Fibroblast of lung (primary cell): Measurements from ENCODE around the gene URB1.

Experiments
- EZH2 ChIP-seq: IDR thresholded peaks from 2 replicates; pipeline ENCODE4 v1.5.1; 2012; ENCODE audit warnings: low read length, control low read depth, mild to moderate bottlenecking; ENCODE audit errors: missing control alignments
- TF ChIP-seq, protein P1 (sequence below), 2 donors: IDR thresholded peaks in 1 of 2; conservative IDR thresholded peaks in 1 of 2; 1 replicate in 1 of 2; 2 replicates in 1 of 2; pipeline ENCODE4 v1.5.1; 2011 to 2012; ENCODE audit warnings: low read length in 2 of 2, control low read depth in 1 of 2, inconsistent platforms in 1 of 2, low read depth in 1 of 2, mild to moderate bottlenecking in 1 of 2

DNA sequence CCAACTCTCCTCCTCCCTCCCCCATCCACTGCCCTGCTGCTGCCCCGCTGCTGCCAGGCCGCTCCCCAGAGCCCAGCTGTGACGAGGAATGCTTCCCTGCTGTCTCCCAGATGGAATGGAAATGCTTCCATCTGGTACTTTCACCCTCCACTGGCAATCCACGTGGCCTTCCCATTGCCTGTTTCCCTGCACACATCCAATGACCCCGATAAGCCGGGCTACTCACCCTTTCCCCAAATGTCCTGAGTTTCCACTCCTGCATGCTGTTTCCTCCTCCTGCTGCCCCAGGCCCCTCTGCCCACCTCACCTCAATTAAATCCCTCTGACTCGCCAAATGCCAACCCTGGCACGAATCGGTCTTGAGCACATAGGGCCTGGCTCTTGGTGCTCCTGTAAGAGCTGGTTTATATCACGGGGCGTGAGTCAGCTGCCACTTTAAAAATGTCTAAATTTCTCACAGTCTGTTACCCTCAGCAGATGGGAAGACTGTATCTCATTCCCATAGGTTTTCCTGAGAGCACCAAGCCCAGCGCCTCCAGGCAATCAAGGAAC, 57.8 kb downstream of the URB1 start:
- no peak for TF ChIP-seq EZH2
- TF ChIP-seq, protein P1, sequence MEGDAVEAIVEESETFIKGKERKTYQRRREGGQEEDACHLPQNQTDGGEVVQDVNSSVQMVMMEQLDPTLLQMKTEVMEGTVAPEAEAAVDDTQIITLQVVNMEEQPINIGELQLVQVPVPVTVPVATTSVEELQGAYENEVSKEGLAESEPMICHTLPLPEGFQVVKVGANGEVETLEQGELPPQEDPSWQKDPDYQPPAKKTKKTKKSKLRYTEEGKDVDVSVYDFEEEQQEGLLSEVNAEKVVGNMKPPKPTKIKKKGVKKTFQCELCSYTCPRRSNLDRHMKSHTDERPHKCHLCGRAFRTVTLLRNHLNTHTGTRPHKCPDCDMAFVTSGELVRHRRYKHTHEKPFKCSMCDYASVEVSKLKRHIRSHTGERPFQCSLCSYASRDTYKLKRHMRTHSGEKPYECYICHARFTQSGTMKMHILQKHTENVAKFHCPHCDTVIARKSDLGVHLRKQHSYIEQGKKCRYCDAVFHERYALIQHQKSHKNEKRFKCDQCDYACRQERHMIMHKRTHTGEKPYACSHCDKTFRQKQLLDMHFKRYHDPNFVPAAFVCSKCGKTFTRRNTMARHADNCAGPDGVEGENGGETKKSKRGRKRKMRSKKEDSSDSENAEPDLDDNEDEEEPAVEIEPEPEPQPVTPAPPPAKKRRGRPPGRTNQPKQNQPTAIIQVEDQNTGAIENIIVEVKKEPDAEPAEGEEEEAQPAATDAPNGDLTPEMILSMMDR (conservative IDR thresholded peaks at IDR 0.05 in 1 of 2, IDR thresholded peaks at IDR 0.05 in 1 of 2; ENCODE audit: low read depth in 1 of 2, low read length in 2 of 2): no peak
